A673 (cell line): ENCODE data around the gene FBXL17.

ENCODE experiments used
- EZH2 ChIP-seq: fragments of 200-600 bp; sonication (generic); IDR thresholded peaks from 2 replicates; pipeline ENCODE4 v1.6.1; 2017; ENCODE audit warnings: borderline replicate concordance, low read depth, mild to moderate bottlenecking, mixed read lengths, antibody characterized with exemption, low read length; ENCODE audit not compliant: poor library complexity, severe bottlenecking
- TF ChIP-seq, protein P1 (sequence below): fragments of 300-800, 200-600 bp; sonication (generic); conservative IDR thresholded peaks from 2 replicates; pipeline ENCODE4 v1.5.1; 2017; ENCODE audit warnings: low read depth, mild to moderate bottlenecking, antibody characterized with exemption, low read length, moderate library complexity, mixed read lengths

DNA sequence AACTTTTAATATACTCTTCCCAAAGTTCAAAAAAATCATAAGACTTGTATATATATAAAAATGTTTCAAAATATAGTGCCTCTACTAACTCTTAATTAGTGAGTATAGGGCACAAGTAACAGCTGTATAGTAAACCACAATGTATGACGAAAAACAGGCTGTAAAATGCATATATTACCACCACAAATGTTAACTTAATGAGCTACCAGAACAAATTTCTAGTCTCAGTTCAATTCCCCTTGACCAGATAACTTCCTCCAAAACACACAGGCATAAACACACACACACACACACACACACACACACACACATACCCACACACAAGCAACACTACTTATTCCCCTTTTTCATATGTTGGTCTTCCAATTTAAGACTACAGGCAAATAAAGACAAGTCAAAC lies 78.8 kb downstream of the FBXL17 start:
- TF ChIP-seq, protein P1, sequence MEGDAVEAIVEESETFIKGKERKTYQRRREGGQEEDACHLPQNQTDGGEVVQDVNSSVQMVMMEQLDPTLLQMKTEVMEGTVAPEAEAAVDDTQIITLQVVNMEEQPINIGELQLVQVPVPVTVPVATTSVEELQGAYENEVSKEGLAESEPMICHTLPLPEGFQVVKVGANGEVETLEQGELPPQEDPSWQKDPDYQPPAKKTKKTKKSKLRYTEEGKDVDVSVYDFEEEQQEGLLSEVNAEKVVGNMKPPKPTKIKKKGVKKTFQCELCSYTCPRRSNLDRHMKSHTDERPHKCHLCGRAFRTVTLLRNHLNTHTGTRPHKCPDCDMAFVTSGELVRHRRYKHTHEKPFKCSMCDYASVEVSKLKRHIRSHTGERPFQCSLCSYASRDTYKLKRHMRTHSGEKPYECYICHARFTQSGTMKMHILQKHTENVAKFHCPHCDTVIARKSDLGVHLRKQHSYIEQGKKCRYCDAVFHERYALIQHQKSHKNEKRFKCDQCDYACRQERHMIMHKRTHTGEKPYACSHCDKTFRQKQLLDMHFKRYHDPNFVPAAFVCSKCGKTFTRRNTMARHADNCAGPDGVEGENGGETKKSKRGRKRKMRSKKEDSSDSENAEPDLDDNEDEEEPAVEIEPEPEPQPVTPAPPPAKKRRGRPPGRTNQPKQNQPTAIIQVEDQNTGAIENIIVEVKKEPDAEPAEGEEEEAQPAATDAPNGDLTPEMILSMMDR: no peak
- TF ChIP-seq EZH2: no peak
